Lower leg skin (tissue), 4 donors: ENCODE data around the gene MRPS11. TPM values are rescaled to one million over a fixed set of nuclear protein-coding genes. Genes with fewer than 3 reads are reported as not detected.

Source experiments
- DNase-seq, 2 donors: peaks; one replicate each; pipeline ENCODE4 v3.0.0-alpha.2; 2019; ENCODE audit warnings: low spot score in 2 of 2
- H3K4me3 ChIP-seq: fragments of 200-600 bp; sonication (generic); 2 replicates; pipeline ENCODE4 v1.5.1; 2017; ENCODE audit warnings: mild to moderate bottlenecking, low read depth; ENCODE audit not compliant: poor library complexity, severe bottlenecking
- POLR2A ChIP-seq, 2 donors: fragments of 450-650 bp; IDR thresholded peaks; one replicate each; pipeline ENCODE4 v1.6.1; 2016 to 2017; ENCODE audit warnings: antibody characterized with exemption in 2 of 2, mild to moderate bottlenecking in 1 of 2, moderate library complexity in 1 of 2
- WGBS, 2 donors: methylation state at CpG; one replicate each; pipeline ENCODE4 v1.1.5; 2018; 5-methylcytosine and 5-hydroxymethylcytosine counted together
- intact Hi-C: fragments of 100-400 bp; cut with DNase I; formaldehyde crosslinking; loops from one replicate; pipeline ENCODE4 v1.15.0; 2023; ENCODE audit warnings: low total_unique reads
- total RNA-seq, 4 donors: library from RNA; depleted of rRNA; stranded (reverse); fragments of >200 nt; gene quantifications; one replicate each; pipeline ENCODE4 v1.1.0, GENCODE V29; 2016
- TF ChIP-seq, protein P1 (sequence below), 3 donors: fragments of 450-650 bp; IDR thresholded peaks; one replicate each; pipeline ENCODE4 v1.5.1; 2016; ENCODE audit warnings: antibody characterized with exemption in 3 of 3, mild to moderate bottlenecking in 3 of 3, moderate library complexity in 2 of 3

The MRPS11 gene
- total RNA-seq, 4 donors from 2014 or later, result 28.4 to 40.0 (median 31.6) TPM

GRCh38 chr15:88449581-88449980 is 17.9 kb upstream of the MRPS11 start:
- peak in 1 of 2 donors; percentile 61 for DNase-seq
- intact Hi-C loops, result no loop called here
- TF ChIP-seq POLR2A (IDR thresholded peaks at IDR 0.05), result no peak
- TF ChIP-seq, protein P1, sequence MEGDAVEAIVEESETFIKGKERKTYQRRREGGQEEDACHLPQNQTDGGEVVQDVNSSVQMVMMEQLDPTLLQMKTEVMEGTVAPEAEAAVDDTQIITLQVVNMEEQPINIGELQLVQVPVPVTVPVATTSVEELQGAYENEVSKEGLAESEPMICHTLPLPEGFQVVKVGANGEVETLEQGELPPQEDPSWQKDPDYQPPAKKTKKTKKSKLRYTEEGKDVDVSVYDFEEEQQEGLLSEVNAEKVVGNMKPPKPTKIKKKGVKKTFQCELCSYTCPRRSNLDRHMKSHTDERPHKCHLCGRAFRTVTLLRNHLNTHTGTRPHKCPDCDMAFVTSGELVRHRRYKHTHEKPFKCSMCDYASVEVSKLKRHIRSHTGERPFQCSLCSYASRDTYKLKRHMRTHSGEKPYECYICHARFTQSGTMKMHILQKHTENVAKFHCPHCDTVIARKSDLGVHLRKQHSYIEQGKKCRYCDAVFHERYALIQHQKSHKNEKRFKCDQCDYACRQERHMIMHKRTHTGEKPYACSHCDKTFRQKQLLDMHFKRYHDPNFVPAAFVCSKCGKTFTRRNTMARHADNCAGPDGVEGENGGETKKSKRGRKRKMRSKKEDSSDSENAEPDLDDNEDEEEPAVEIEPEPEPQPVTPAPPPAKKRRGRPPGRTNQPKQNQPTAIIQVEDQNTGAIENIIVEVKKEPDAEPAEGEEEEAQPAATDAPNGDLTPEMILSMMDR (IDR thresholded peaks at IDR 0.05), result no peak
- WGBS, 2 donors, result 82 to 86% methylated on average over 8 of the region's 8 CpGs
- no peak overlapping the region for H3K4me3 ChIP-seq

DNA sequence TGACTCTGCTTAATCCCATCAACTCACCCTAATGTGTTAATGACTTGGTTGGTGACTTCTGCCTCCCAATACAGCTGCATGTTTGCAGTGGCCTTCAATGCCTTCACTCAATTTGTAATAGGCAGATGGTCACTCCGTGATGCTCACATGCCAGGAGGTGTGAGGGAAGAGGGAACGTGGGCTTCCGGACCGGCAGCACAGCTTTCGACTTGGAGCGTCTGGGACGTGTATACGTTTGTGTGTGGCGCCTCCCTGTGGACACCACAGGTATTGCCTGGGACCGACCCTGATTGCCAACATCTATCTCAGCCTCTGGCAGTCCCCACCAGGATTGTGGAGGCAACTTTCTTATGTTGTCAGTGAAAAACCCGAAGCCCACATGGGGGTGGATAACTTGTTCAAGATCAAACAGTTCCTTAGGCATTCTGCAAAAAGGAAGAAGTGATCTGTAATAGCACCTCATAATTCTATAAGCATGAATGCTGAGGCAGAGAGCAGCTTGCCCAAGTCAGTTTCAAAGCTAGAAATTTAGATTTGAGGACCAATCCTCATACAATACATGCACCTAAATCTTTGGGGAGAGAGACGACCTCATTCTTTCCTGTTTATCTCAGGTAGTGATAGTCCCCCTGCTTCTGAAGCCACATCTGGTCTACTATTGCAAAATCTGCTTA is 17.2 kb upstream of the MRPS11 start:
- peak in 1 of 2 donors; percentile 89 for DNase-seq
- intact Hi-C loops, result loop anchor here (5.0 kb wide), 1 partner anchor 178 kb away; no protein-coding TSS in a partner anchor
- WGBS, 2 donors, result 4 to 9% methylated on average over 12 of the region's 12 CpGs
- H3K4me3 ChIP-seq, result no peak overlapping the region
- TF ChIP-seq, protein P1 (IDR thresholded peaks at IDR 0.05), result no peak
- TF ChIP-seq POLR2A (IDR thresholded peaks at IDR 0.05), result no peak

GRCh38 chr15:88453651-88454050 is 13.9 kb upstream of the MRPS11 start:
- peak in 1 of 2 donors; percentile 40 for DNase-seq
- no peak for TF ChIP-seq POLR2A (IDR thresholded peaks at IDR 0.05)
- TF ChIP-seq, protein P1 (IDR thresholded peaks at IDR 0.05), result no peak
- intact Hi-C loops, result loop anchor here (5.0 kb wide), 1 partner anchor 181 kb away; no protein-coding TSS in a partner anchor
- no peak overlapping the region for H3K4me3 ChIP-seq
- WGBS, 2 donors, result 41 to 54% methylated on average over 1 of the region's 1 CpG

GRCh38 chr15:88454236-88454635 is 13.3 kb upstream of the MRPS11 start:
- intact Hi-C loops, result loop anchor here (5.0 kb wide), 1 partner anchor 182 kb away; no protein-coding TSS in a partner anchor
- 51 to 64% methylated on average over 1 of the region's 1 CpG for WGBS, 2 donors
- TF ChIP-seq, protein P1 (IDR thresholded peaks at IDR 0.05), result no peak
- no peak for TF ChIP-seq POLR2A (IDR thresholded peaks at IDR 0.05)

DNA sequence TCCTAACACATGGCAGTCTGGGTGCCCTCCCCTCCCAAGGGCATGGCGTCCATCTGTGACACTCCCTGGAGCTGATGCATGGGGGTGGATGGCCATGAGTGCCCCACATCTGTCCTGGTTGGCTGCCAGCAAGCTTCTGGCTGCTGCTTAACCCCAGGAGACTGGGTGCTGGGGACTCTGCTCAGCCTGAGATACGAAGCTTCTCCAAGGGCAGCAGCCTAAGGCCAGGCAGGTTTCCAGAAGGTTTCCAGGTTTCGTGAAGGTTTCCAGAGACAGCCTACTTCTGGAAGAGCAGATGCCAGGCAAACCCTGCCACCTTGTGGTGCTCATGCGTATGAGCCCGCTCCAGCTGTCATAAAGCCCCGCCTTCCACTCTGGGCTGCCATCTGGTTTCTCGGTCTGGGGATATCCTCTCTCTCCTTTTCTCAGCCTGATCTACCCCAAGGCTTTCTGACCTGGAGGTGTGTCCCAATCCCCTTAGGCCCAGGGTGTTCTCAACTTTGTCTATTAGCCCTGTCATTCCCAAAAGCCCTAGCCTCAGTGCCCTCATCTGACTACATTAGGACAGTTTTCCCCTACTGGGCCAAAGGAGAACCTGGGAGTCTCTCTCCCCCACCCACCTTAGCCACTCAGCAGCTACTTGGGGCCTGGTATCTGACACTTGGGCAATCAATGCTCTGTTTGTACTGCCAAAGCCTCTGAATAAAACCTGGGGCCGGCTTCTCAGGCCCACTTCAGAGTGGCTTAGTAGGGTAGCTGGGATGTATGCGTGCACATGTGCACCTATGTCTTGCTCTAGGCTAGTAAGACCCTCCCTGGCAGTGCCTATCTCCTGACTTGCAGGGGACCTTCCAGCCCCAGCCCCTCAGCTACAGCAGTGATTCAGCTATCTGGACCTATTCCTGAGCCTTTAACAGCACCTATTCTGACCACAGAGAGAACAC is 12.4 kb upstream of the MRPS11 start:
- no peak overlapping the region for H3K4me3 ChIP-seq
- peak in 1 of 2 donors; percentile 72 for DNase-seq
- TF ChIP-seq, protein P1 (IDR thresholded peaks at IDR 0.05), result no peak
- TF ChIP-seq POLR2A (IDR thresholded peaks at IDR 0.05), result no peak
- intact Hi-C loops, result loop anchor here (5.0 kb wide), 1 partner anchor 183 kb away; no protein-coding TSS in a partner anchor
- 25 to 26% methylated on average over 9 of the region's 9 CpGs for WGBS, 2 donors

More at GRCh38 chr15:88454236-88454635, 13.3 kb upstream of the MRPS11 start:
- H3K4me3 ChIP-seq, result no peak overlapping the region
- no peak for DNase-seq
